CD4-positive, CD25-positive, alpha-beta regulatory T cell (primary cell): Measurements from ENCODE around the gene KCNA5. TPM values are rescaled to one million over a fixed set of nuclear protein-coding genes. Genes with fewer than 3 reads are reported as not detected.

Source experiments
- ATAC-seq, 2 donors: fragments of 150-1000 bp; cut with Tn5 transposase; one replicate each; pipeline ENCODE4 v1.10.0; 2021; ENCODE audit warnings: low read depth in 2 of 2, moderate number of reproducible peaks in 2 of 2, moderate library complexity in 1 of 2
- DNase-seq, 3 donors: peaks; one replicate each; pipeline versions ENCODE4 v3.0.0 to v3.0.0-alpha.2; 2012 to 2022; ENCODE audit warnings: mixed read lengths in 1 of 3
- H3K27ac ChIP-seq: one replicate; pipeline ENCODE4 v1.7.0; 2013; ENCODE audit warnings: mild to moderate bottlenecking, low read length; ENCODE audit not compliant: insufficient read depth, poor library complexity, severe bottlenecking
- H3K27me3 ChIP-seq: one replicate; pipeline ENCODE4 v1.7.0; 2013; ENCODE audit warnings: low read length; ENCODE audit not compliant: control insufficient read depth, insufficient read depth
- H3K36me3 ChIP-seq: one replicate; pipeline ENCODE4 v1.7.0; 2013; ENCODE audit warnings: mild to moderate bottlenecking, low read length, moderate library complexity; ENCODE audit not compliant: control insufficient read depth, insufficient read depth
- H3K4me1 ChIP-seq: 2 replicates; pipeline ENCODE4 v1.7.0; 2013; ENCODE audit warnings: mild to moderate bottlenecking, low read length; ENCODE audit not compliant: insufficient read depth, control insufficient read depth, poor library complexity, severe bottlenecking
- H3K4me3 ChIP-seq: one replicate; pipeline ENCODE4 v1.7.0; 2013; ENCODE audit warnings: low read depth, mild to moderate bottlenecking, low read length, moderate library complexity
- H3K9me3 ChIP-seq, 2 experiments: 1 replicate in 1 of 2; 2 replicates in 1 of 2; pipeline ENCODE4 v1.7.0; 2013; ENCODE audit warnings: low read length in 2 of 2, mild to moderate bottlenecking in 1 of 2, moderate library complexity in 1 of 2; ENCODE audit not compliant: control insufficient read depth in 2 of 2
- H3K27ac Mint-ChIP-seq, 3 donors: one replicate each; pipeline ENCODE4 v1.8.0; 2020 to 2022; ENCODE audit warnings: mild to moderate bottlenecking in 3 of 3, mixed read lengths in 3 of 3, moderate library complexity in 2 of 3
- H3K27me3 Mint-ChIP-seq: one replicate; pipeline ENCODE4 v1.8.0; 2022; ENCODE audit warnings: mild to moderate bottlenecking, mixed read lengths
- H3K36me3 Mint-ChIP-seq: one replicate; pipeline ENCODE4 v1.8.0; 2020; ENCODE audit warnings: mixed read lengths
- H3K4me1 Mint-ChIP-seq, 4 donors: one replicate each; pipeline ENCODE4 v1.8.0; 2020 to 2022; ENCODE audit warnings: mixed read lengths in 4 of 4, mild to moderate bottlenecking in 1 of 4
- H3K4me3 Mint-ChIP-seq, 4 donors: one replicate each; pipeline ENCODE4 v1.8.0; 2020 to 2022; ENCODE audit warnings: mild to moderate bottlenecking in 4 of 4, mixed read lengths in 4 of 4, moderate library complexity in 3 of 4
- H3K9me3 Mint-ChIP-seq, 7 donors: one replicate each; pipeline ENCODE4 v1.8.0; 2020 to 2022; ENCODE audit warnings: mixed read lengths in 7 of 7, mild to moderate bottlenecking in 3 of 7, moderate library complexity in 2 of 7
- polyA plus RNA-seq, 4 donors: library from polyadenylated mRNA; unstranded; fragments of 300-500 nt; fragmentation: Illumina TruSeq; gene quantifications; one replicate each; pipeline ENCODE4 v1.2.3, GENCODE V29; 2021
- total RNA-seq: library from RNA; stranded (reverse); gene quantifications from one replicate; pipeline ENCODE4 v1.2.3, GENCODE V29; 2022

KCNA5 gene
- total and polyA plus RNA-seq, 5 donors from 2014 or later = not detected

GRCh38 chr12:5066251-5066650 lies 22.6 kb downstream of the KCNA5 start:
- H3K27ac ChIP-seq = no peak overlapping the region
- H3K4me1 ChIP-seq = no peaks in the 10 kb centered on the region
- no peaks in the 10 kb centered on the region for H3K4me1 Mint-ChIP-seq
- H3K27me3 Mint-ChIP-seq = peaks cover 17% of the 10 kb centered on the region
- no peak overlapping the region for H3K4me3 ChIP-seq
- H3K9me3 ChIP-seq = no peaks in the 10 kb centered on the region
- no peak for ATAC-seq
- H3K36me3 ChIP-seq = no peaks in the 10 kb centered on the region
- no peaks in the 10 kb centered on the region for H3K9me3 Mint-ChIP-seq
- H3K36me3 Mint-ChIP-seq = no peaks in the 10 kb centered on the region
- H3K27me3 ChIP-seq = peaks cover 7% of the 10 kb centered on the region
- DNase-seq = no peak
- H3K27ac Mint-ChIP-seq = no peak overlapping the region
- no peak overlapping the region for H3K4me3 Mint-ChIP-seq

- no peaks in the 10 kb centered on the region for H3K4me1 ChIP-seq
- no peak overlapping the region for H3K27ac ChIP-seq
- Mint-ChIP-seq H3K4me1 (no peaks in the 10 kb centered on the region), H3K27ac (no peak overlapping the region), H3K36me3 (no peaks in the 10 kb centered on the region), H3K9me3 (no peaks in the 10 kb centered on the region), H3K27me3 (peaks cover 15% of the 10 kb centered on the region), H3K4me3 (no peak overlapping the region)
- H3K4me3 ChIP-seq = no peak overlapping the region
- ATAC-seq = no peak
- H3K27me3 ChIP-seq = peaks cover 7% of the 10 kb centered on the region
- H3K36me3 ChIP-seq = no peaks in the 10 kb centered on the region
- no peaks in the 10 kb centered on the region for H3K9me3 ChIP-seq
- DNase-seq = no peak
These were observed 24.4 kb downstream of the KCNA5 start for GRCh38 chr12:5068126-5068525.

- Mint-ChIP-seq H3K27ac (no peak overlapping the region), H3K36me3 (no peaks in the 10 kb centered on the region), H3K9me3 (no peaks in the 10 kb centered on the region)
These were observed 24.9 kb downstream of the KCNA5 start for GRCh38 chr12:5068619-5069018.

GRCh38 chr12:5070090-5070489 lies 26.4 kb downstream of the KCNA5 start:
- Mint-ChIP-seq H3K4me1 (no peaks in the 10 kb centered on the region), H3K9me3 (no peaks in the 10 kb centered on the region), H3K36me3 (no peaks in the 10 kb centered on the region), H3K4me3 (no peak overlapping the region), H3K27me3 (peaks cover 23% of the 10 kb centered on the region), H3K27ac (no peak overlapping the region)
- H3K4me1 ChIP-seq = no peaks in the 10 kb centered on the region
- ATAC-seq (no peak), DNase-seq (no peak)
- no peak overlapping the region for H3K4me3 ChIP-seq
- peaks cover 3% of the 10 kb centered on the region for H3K27me3 ChIP-seq
- H3K9me3 ChIP-seq = no peaks in the 10 kb centered on the region
- H3K36me3 ChIP-seq = no peaks in the 10 kb centered on the region
- no peak overlapping the region for H3K27ac ChIP-seq

More at GRCh38 chr12:5068619-5069018, 24.9 kb downstream of the KCNA5 start:
- DNase-seq (no peak), ATAC-seq (no peak)
- Histone ChIP-seq H3K4me1 (no peaks in the 10 kb centered on the region), H3K27ac (no peak overlapping the region), H3K4me3 (no peak overlapping the region), H3K9me3 (no peaks in the 10 kb centered on the region), H3K27me3 (peaks cover 4% of the 10 kb centered on the region), H3K36me3 (no peaks in the 10 kb centered on the region)
- H3K27me3 Mint-ChIP-seq = peaks cover 18% of the 10 kb centered on the region
- no peak overlapping the region for H3K4me3 Mint-ChIP-seq
- no peaks in the 10 kb centered on the region for H3K4me1 Mint-ChIP-seq

GRCh38 chr12:5071496-5071895 lies 27.8 kb downstream of the KCNA5 start:
- no peak overlapping the region for H3K27ac ChIP-seq
- H3K27ac Mint-ChIP-seq = no peak overlapping the region
- no peaks in the 10 kb centered on the region for H3K36me3 ChIP-seq
- H3K9me3 Mint-ChIP-seq = no peaks in the 10 kb centered on the region
- H3K4me1 ChIP-seq = no peaks in the 10 kb centered on the region
- H3K36me3 Mint-ChIP-seq = no peaks in the 10 kb centered on the region
- H3K9me3 ChIP-seq = no peaks in the 10 kb centered on the region
- H3K27me3 ChIP-seq = no peaks in the 10 kb centered on the region
- no peaks in the 10 kb centered on the region for H3K4me1 Mint-ChIP-seq
- H3K27me3 Mint-ChIP-seq = peaks cover 18% of the 10 kb centered on the region
- no peak for ATAC-seq
- H3K4me3 Mint-ChIP-seq = no peak overlapping the region
- no peak overlapping the region for H3K4me3 ChIP-seq
- no peak for DNase-seq

- ATAC-seq (no peak), DNase-seq (no peak)
- peaks cover 18% of the 10 kb centered on the region for H3K27me3 Mint-ChIP-seq
- Histone ChIP-seq H3K4me3 (no peak overlapping the region), H3K27me3 (no peaks in the 10 kb centered on the region), H3K36me3 (no peaks in the 10 kb centered on the region), H3K9me3 (no peaks in the 10 kb centered on the region), H3K4me1 (no peaks in the 10 kb centered on the region), H3K27ac (no peak overlapping the region)
- H3K4me1 Mint-ChIP-seq = no peaks in the 10 kb centered on the region
- H3K27ac Mint-ChIP-seq = no peak overlapping the region
- H3K36me3 Mint-ChIP-seq = no peaks in the 10 kb centered on the region
- no peak overlapping the region for H3K4me3 Mint-ChIP-seq
- H3K9me3 Mint-ChIP-seq = no peaks in the 10 kb centered on the region
These were observed 28.6 kb downstream of the KCNA5 start for GRCh38 chr12:5072311-5072710.

- DNase-seq = no peak
- H3K4me3 Mint-ChIP-seq = no peak overlapping the region
- Histone ChIP-seq H3K4me3 (no peak overlapping the region), H3K36me3 (no peaks in the 10 kb centered on the region), H3K4me1 (no peaks in the 10 kb centered on the region), H3K27ac (no peak overlapping the region), H3K27me3 (no peaks in the 10 kb centered on the region), H3K9me3 (no peaks in the 10 kb centered on the region)
- H3K4me1 Mint-ChIP-seq = no peaks in the 10 kb centered on the region
- H3K36me3 Mint-ChIP-seq = no peaks in the 10 kb centered on the region
- peaks cover 18% of the 10 kb centered on the region for H3K27me3 Mint-ChIP-seq
- no peaks in the 10 kb centered on the region for H3K9me3 Mint-ChIP-seq
- no peak overlapping the region for H3K27ac Mint-ChIP-seq
- ATAC-seq = no peak
These were observed 29.4 kb downstream of the KCNA5 start for GRCh38 chr12:5073054-5073453.

GRCh38 chr12:5073853-5074252 lies 30.2 kb downstream of the KCNA5 start:
- DNase-seq (no peak), ATAC-seq (no peak)
- Mint-ChIP-seq H3K27me3 (peaks cover 18% of the 10 kb centered on the region), H3K36me3 (no peaks in the 10 kb centered on the region), H3K27ac (no peak overlapping the region), H3K9me3 (no peaks in the 10 kb centered on the region), H3K4me1 (no peaks in the 10 kb centered on the region), H3K4me3 (no peak overlapping the region)
- H3K27me3 ChIP-seq = no peaks in the 10 kb centered on the region
- no peaks in the 10 kb centered on the region for H3K4me1 ChIP-seq
- H3K4me3 ChIP-seq = no peak overlapping the region
- no peak overlapping the region for H3K27ac ChIP-seq
- no peaks in the 10 kb centered on the region for H3K36me3 ChIP-seq
- H3K9me3 ChIP-seq = no peaks in the 10 kb centered on the region
